ENCODE data around the gene TDRD12. TPM values are rescaled to one million over a fixed set of nuclear protein-coding genes. Genes with fewer than 3 reads are reported as not detected.

Gene TDRD12
- total and polyA plus RNA-seq, 2 donors (not counting 3 experiments of a cell fraction or from before 2014, with no cell fraction given) = 0.03 to 0.09 TPM

DNA sequence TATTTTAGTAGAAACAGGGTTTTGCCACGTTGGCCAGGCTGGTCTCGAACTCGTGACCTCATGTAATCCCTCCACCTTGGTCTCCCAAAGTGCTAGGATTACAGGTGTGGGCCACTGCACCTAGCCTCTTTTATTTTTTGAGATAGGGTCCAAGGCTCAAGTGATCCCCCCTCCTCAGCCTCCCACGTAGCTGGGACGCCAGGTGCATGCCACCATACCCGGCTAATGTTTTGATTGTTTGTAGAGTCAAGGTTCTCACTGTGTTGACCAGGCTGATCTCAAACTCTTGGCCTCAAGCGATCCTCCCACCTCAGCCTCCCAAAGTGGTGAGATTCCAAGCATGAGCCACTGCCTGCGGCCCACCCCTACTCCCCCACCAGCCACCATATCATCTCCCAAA is 143.7 kb downstream of the TDRD12 start:
- CTCF ChIA-PET = no interaction called here
- Histone ChIP-seq H3K4me3 (replicated peaks in 1 of 3; ENCODE audit: insufficient read depth in 1 of 3, low read depth in 1 of 3, low read length in 3 of 3) (no peak overlapping the region), H3K9me3 (replicated peaks; ENCODE audit: control insufficient read depth, insufficient read depth, low read length) (no peaks in the 10 kb centered on the region), H2AFZ (ENCODE audit: low read depth, low read length) (no peak overlapping the region), H3K79me2 (ENCODE audit: control insufficient read depth, insufficient read depth, low read length) (no peaks in the 10 kb centered on the region), H3K27ac (ENCODE audit: insufficient read depth, low read depth, low read length) (no peak overlapping the region), H3K27me3 (ENCODE audit: control insufficient read depth in 2 of 2, insufficient read depth in 2 of 2, low read length in 2 of 2) (no peaks in the 10 kb centered on the region), H3K4me2 (ENCODE audit: insufficient read depth, low read length) (no peak overlapping the region), H4K20me1 (replicated peaks; ENCODE audit: control insufficient read depth, extremely low read depth, insufficient read depth, low read length) (no peaks in the 10 kb centered on the region), H3K4me1 (ENCODE audit: control insufficient read depth, extremely low read depth, insufficient read depth, low read length) (no peaks in the 10 kb centered on the region), H3K36me3 (ENCODE audit: control insufficient read depth in 2 of 2, extremely low read depth in 1 of 2, insufficient read depth in 2 of 2, low read length in 2 of 2) (no peaks in the 10 kb centered on the region), H3K9me1 (replicated peaks; ENCODE audit: control insufficient read depth, extremely low read depth, insufficient read depth, low read length) (no peaks in the 10 kb centered on the region), H3K9ac (replicated peaks; ENCODE audit: extremely low read depth, insufficient read depth, low read length) (no peak overlapping the region)
- FAIRE-seq = no peak
- POLR2A ChIA-PET = no interaction called here
- no peak for TF ChIP-seq JUN (IDR thresholded peaks at IDR 0.05; ENCODE audit: borderline replicate concordance, insufficient read depth, insufficient read length, low read depth)
- no peak for TF ChIP-seq POLR2AphosphoS5 (IDR thresholded peaks at IDR 0.05; ENCODE audit: insufficient read depth, low read depth, low read length)
- no peak for TF ChIP-seq POLR2A (IDR thresholded peaks at IDR 0.05; ENCODE audit: low read depth, low read length)
- TF ChIP-seq MAX (IDR thresholded peaks at IDR 0.05; ENCODE audit: insufficient read depth, insufficient read length) = no peak
- TF ChIP-seq MYC (IDR thresholded peaks at IDR 0.05; ENCODE audit: low read depth, low read length) = no peak
- BruUV-seq (replicated peaks) = no TSS peak
- intact Hi-C loops (cut with micrococcal nuclease) = no loop called here
- dilution Hi-C loops (cut with MboI; ENCODE audit: extremely low pct_ligation_motif_present, low sequenced_read_pairs) = no loop called here
- no peak for DNase-seq (ENCODE audit: low read depth, low spot score)

DNA sequence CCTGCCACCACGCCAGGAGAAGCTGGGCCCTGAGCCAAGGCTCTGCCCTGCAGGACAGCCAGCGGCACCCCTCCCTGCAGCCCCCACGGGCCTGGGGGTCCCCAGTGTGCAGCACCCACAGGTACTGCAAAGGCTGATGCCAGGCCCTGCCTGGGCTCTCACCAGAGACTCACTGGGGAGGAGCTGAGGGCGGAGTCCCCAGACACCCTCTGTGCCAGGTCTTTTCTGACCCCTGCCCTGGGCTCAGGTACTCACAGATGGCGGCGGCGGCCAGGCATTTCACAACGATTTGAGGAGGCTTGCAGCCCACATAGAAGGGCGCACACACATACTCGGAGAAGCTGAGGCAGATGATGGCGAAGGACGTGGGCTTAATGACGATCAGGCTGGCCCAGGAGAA is 144.3 kb downstream of the TDRD12 start:
- no peak overlapping the region for H3K27ac ChIP-seq (ENCODE audit: insufficient read depth, low read depth, low read length)
- H2AFZ ChIP-seq (ENCODE audit: low read depth, low read length) = no peak overlapping the region
- BruUV-seq (replicated peaks) = no TSS peak
- CTCF ChIA-PET = no interaction called here
- POLR2A ChIA-PET = no interaction called here
- H3K4me3 ChIP-seq (replicated peaks in 1 of 3; ENCODE audit: insufficient read depth in 1 of 3, low read depth in 1 of 3, low read length in 3 of 3) = no peak overlapping the region
- H3K9me1 ChIP-seq (replicated peaks; ENCODE audit: control insufficient read depth, extremely low read depth, insufficient read depth, low read length) = no peaks in the 10 kb centered on the region
- FAIRE-seq (no peak), DNase-seq (ENCODE audit: low read depth, low spot score) (no peak)
- H3K4me2 ChIP-seq (ENCODE audit: insufficient read depth, low read length) = no peak overlapping the region
- no peaks in the 10 kb centered on the region for H3K36me3 ChIP-seq (ENCODE audit: control insufficient read depth in 2 of 2, extremely low read depth in 1 of 2, insufficient read depth in 2 of 2, low read length in 2 of 2)
- H3K9me3 ChIP-seq (replicated peaks; ENCODE audit: control insufficient read depth, insufficient read depth, low read length) = no peaks in the 10 kb centered on the region
- intact Hi-C loops (cut with micrococcal nuclease) (no loop called here), dilution Hi-C loops (cut with MboI; ENCODE audit: extremely low pct_ligation_motif_present, low sequenced_read_pairs) (no loop called here)
- no peak overlapping the region for H3K9ac ChIP-seq (replicated peaks; ENCODE audit: extremely low read depth, insufficient read depth, low read length)
- H3K4me1 ChIP-seq (ENCODE audit: control insufficient read depth, extremely low read depth, insufficient read depth, low read length) = no peaks in the 10 kb centered on the region
- no peak for TF ChIP-seq FOS (IDR thresholded peaks at IDR 0.05; ENCODE audit: borderline replicate concordance, insufficient read depth, low read length)
- TF ChIP-seq, protein P1, sequence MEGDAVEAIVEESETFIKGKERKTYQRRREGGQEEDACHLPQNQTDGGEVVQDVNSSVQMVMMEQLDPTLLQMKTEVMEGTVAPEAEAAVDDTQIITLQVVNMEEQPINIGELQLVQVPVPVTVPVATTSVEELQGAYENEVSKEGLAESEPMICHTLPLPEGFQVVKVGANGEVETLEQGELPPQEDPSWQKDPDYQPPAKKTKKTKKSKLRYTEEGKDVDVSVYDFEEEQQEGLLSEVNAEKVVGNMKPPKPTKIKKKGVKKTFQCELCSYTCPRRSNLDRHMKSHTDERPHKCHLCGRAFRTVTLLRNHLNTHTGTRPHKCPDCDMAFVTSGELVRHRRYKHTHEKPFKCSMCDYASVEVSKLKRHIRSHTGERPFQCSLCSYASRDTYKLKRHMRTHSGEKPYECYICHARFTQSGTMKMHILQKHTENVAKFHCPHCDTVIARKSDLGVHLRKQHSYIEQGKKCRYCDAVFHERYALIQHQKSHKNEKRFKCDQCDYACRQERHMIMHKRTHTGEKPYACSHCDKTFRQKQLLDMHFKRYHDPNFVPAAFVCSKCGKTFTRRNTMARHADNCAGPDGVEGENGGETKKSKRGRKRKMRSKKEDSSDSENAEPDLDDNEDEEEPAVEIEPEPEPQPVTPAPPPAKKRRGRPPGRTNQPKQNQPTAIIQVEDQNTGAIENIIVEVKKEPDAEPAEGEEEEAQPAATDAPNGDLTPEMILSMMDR (IDR thresholded peaks at IDR 0.05; ENCODE audit: extremely low read depth in 1 of 2, insufficient read depth in 1 of 2, low read depth in 1 of 2, low read length in 2 of 2) = no peak
- no peak for TF ChIP-seq EZH2 (IDR thresholded peaks at IDR 0.05; ENCODE audit: borderline replicate concordance, low read depth, low read length, severe bottlenecking)
- TF ChIP-seq POLR2A (IDR thresholded peaks at IDR 0.05; ENCODE audit: low read depth, low read length) = no peak
- no peak for TF ChIP-seq MYC (IDR thresholded peaks at IDR 0.05; ENCODE audit: low read depth, low read length)
- TF ChIP-seq MAX (IDR thresholded peaks at IDR 0.05; ENCODE audit: insufficient read depth, insufficient read length) = no peak
- no peak for TF ChIP-seq GATA2 (IDR thresholded peaks at IDR 0.05; ENCODE audit: insufficient read depth, insufficient read length, low read depth, low read length)
- TF ChIP-seq POLR2AphosphoS5 (IDR thresholded peaks at IDR 0.05; ENCODE audit: insufficient read depth, low read depth, low read length) = no peak
- TF ChIP-seq JUN (IDR thresholded peaks at IDR 0.05; ENCODE audit: borderline replicate concordance, insufficient read depth, insufficient read length, low read depth) = no peak
- no peaks in the 10 kb centered on the region for H4K20me1 ChIP-seq (replicated peaks; ENCODE audit: control insufficient read depth, extremely low read depth, insufficient read depth, low read length)
- H3K27me3 ChIP-seq (ENCODE audit: control insufficient read depth in 2 of 2, insufficient read depth in 2 of 2, low read length in 2 of 2) = no peaks in the 10 kb centered on the region
- no peaks in the 10 kb centered on the region for H3K79me2 ChIP-seq (ENCODE audit: control insufficient read depth, insufficient read depth, low read length)
